Osteoblast (primary cell): ENCODE measurements around the gene ANXA3. TPM values are rescaled to one million over a fixed set of nuclear protein-coding genes. Genes with fewer than 3 reads are reported as not detected.

Experiments
- DNase-seq: peaks from one replicate; pipeline ENCODE4 v3.0.0; 2011; ENCODE audit warnings: low spot score, mixed read lengths; ENCODE audit not compliant: insufficient read length; ENCODE audit errors: missing footprints
- H2AFZ ChIP-seq: 2 replicates; pipeline ENCODE4 v1.6.0; 2011; ENCODE audit warnings: mild to moderate bottlenecking, low read length
- H3K27ac ChIP-seq: 2 replicates; pipeline ENCODE4 v1.5.1; 2011; ENCODE audit warnings: mild to moderate bottlenecking, low read depth, low read length, moderate library complexity
- H3K27me3 ChIP-seq: 2 replicates; pipeline ENCODE4 v1.6.0; 2012; ENCODE audit warnings: mild to moderate bottlenecking, control low read depth, inconsistent platforms, low read length, moderate library complexity; ENCODE audit not compliant: insufficient read depth
- H3K36me3 ChIP-seq: 2 replicates; pipeline ENCODE4 v1.5.1; 2011; ENCODE audit warnings: mild to moderate bottlenecking, low read length, control low read depth, moderate library complexity; ENCODE audit not compliant: insufficient read depth
- H3K4me1 ChIP-seq: 2 replicates; pipeline ENCODE4 v1.5.1; 2011; ENCODE audit warnings: mild to moderate bottlenecking, low read length, control low read depth, moderate library complexity; ENCODE audit not compliant: insufficient read depth
- H3K4me2 ChIP-seq: 2 replicates; pipeline ENCODE4 v1.6.0; 2011; ENCODE audit warnings: mild to moderate bottlenecking, low read length; ENCODE audit not compliant: insufficient read depth
- H3K4me3 ChIP-seq: fragments of 200-600 bp; sonication (generic); 3 replicates; pipeline ENCODE4 v1.5.1; 2012; ENCODE audit warnings: mild to moderate bottlenecking, low read length, inconsistent platforms; ENCODE audit not compliant: insufficient read depth
- H3K79me2 ChIP-seq: 2 replicates; pipeline ENCODE4 v1.6.0; 2012; ENCODE audit warnings: mild to moderate bottlenecking, low read length, control low read depth, inconsistent platforms; ENCODE audit not compliant: insufficient read depth
- H3K9me3 ChIP-seq: 2 replicates; pipeline ENCODE4 v1.5.1; 2011; ENCODE audit warnings: low read depth, low read length, control low read depth
- H4K20me1 ChIP-seq: 2 replicates; pipeline ENCODE4 v1.6.0; 2012; ENCODE audit warnings: mild to moderate bottlenecking, low read length, control low read depth; ENCODE audit not compliant: insufficient read depth
- total RNA-seq: library from RNA; depleted of rRNA; stranded (reverse); fragments of >200 nt; gene quantifications from 2 replicates; pipeline ENCODE4 v1.2.3, GENCODE V29; 2012
- TF ChIP-seq, protein P1 (sequence below): IDR thresholded peaks from 2 replicates; pipeline ENCODE4 v1.5.1; 2011; ENCODE audit warnings: mild to moderate bottlenecking, low read depth, low read length, moderate library complexity; ENCODE audit errors: extremely low read depth

Gene ANXA3
- total RNA-seq, 1 donor = 2.9 TPM

- Histone ChIP-seq H3K4me3 (no peak overlapping the region), H2AFZ (no peak overlapping the region), H3K27ac (no peak overlapping the region), H3K36me3 (no peaks in the 10 kb centered on the region), H3K79me2 (no peaks in the 10 kb centered on the region), H3K27me3 (no peaks in the 10 kb centered on the region), H3K4me2 (no peak overlapping the region), H4K20me1 (no peaks in the 10 kb centered on the region), H3K9me3 (no peaks in the 10 kb centered on the region), H3K4me1 (peaks cover 3% of the 10 kb centered on the region)
- no peak for DNase-seq
- TF ChIP-seq, protein P1, sequence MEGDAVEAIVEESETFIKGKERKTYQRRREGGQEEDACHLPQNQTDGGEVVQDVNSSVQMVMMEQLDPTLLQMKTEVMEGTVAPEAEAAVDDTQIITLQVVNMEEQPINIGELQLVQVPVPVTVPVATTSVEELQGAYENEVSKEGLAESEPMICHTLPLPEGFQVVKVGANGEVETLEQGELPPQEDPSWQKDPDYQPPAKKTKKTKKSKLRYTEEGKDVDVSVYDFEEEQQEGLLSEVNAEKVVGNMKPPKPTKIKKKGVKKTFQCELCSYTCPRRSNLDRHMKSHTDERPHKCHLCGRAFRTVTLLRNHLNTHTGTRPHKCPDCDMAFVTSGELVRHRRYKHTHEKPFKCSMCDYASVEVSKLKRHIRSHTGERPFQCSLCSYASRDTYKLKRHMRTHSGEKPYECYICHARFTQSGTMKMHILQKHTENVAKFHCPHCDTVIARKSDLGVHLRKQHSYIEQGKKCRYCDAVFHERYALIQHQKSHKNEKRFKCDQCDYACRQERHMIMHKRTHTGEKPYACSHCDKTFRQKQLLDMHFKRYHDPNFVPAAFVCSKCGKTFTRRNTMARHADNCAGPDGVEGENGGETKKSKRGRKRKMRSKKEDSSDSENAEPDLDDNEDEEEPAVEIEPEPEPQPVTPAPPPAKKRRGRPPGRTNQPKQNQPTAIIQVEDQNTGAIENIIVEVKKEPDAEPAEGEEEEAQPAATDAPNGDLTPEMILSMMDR = peak; percentile 67
Observed at GRCh38 chr4:78612398-78613178, 61.0 kb downstream of the ANXA3 start.

DNA sequence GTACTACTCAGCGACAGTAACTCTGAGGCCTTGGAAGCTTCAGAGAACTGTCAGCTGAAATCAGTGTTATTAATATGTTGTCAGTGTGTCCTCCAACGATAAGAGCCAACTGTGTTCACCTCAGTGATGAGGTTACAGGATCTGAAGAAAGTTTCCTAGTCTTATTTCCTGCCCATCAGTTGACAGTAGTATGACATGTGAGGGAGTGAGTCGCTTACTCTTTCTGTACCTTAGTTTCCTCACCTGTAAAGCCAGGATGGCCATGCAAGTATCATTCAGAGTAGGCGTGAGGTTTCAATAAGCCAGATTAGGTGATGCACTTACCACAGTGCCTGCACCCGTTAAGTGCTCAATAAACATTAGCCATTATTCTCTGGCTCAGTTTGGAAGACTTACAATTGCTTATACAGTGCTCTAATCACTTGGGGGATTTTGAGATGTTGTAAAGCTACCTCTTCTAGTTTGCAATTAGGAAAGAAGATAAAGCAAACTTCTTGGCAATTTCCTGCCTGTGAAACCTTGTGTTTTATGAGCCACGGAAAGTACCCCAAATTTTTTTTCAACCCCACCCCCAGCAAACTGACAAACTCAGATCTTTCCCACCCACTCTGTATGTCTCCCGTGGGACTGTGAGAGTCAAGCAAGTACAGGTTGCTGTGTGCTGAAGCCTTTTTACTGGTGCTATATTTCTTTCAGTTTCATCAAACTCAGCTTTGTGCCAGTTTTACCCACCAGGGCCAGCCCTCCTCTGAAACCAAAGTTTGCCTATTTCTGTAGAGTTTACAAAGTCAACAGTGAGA lies 62.2 kb downstream of the ANXA3 start:
- H3K4me1 ChIP-seq = peaks cover 3% of the 10 kb centered on the region
- TF ChIP-seq, protein P1 = no peak
- no peaks in the 10 kb centered on the region for H3K27me3 ChIP-seq
- H3K4me3 ChIP-seq = no peak overlapping the region
- no peaks in the 10 kb centered on the region for H4K20me1 ChIP-seq
- H3K36me3 ChIP-seq = no peaks in the 10 kb centered on the region
- DNase-seq = no peak
- H3K9me3 ChIP-seq = no peaks in the 10 kb centered on the region
- H3K79me2 ChIP-seq = no peaks in the 10 kb centered on the region
- no peak overlapping the region for H3K4me2 ChIP-seq
- H3K27ac ChIP-seq = no peak overlapping the region
- peak overlapping the region; percentile 47 for H2AFZ ChIP-seq

DNA sequence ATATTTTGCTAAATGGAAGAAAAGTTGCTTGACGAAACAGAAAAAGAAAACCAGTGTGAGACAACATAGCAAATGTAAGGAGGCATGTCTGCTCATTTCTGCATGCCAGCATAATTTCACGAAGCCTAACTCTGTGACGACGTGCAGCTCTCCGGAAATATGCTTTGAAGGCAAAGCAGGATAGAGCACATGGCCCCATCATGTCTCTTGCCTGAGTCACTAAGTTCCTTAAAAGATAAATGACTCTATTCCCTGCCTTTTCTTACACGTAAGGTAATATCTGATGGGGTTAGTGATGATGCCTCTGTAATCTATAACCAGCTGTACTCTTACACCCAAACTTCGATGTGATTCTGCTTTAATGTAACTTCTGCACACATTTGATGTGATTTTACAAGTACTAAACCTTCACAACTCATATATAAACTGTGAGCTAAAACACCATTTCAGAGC lies 64.5 kb downstream of the ANXA3 start:
- Histone ChIP-seq H2AFZ (peak overlapping the region; percentile 56), H3K27ac (no peak overlapping the region), H3K9me3 (no peaks in the 10 kb centered on the region), H4K20me1 (no peaks in the 10 kb centered on the region), H3K36me3 (no peaks in the 10 kb centered on the region), H3K27me3 (no peaks in the 10 kb centered on the region), H3K79me2 (no peaks in the 10 kb centered on the region), H3K4me2 (no peak overlapping the region), H3K4me1 (peaks cover 3% of the 10 kb centered on the region), H3K4me3 (no peak overlapping the region)
- TF ChIP-seq, protein P1 = no peak
- no peak for DNase-seq

DNA sequence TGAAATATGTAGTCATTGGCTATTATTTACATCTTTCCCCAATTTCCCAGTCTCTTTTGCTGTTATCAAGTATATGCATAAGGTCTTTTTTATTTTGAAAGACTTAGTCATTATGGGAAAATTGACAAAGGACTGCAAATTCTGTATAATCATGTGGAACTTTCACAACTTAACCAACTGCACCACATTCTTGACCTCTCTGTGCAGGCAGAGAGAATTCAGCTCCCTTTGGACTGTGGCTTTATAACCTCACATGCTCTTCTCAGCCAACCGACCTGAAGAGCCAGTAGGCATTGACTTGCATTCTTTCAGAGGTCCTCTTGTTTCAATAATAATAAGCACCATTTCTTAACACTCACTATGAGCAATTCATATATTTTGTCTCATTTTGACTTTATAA lies 66.9 kb downstream of the ANXA3 start:
- no peak for DNase-seq
- Histone ChIP-seq H3K27ac (no peak overlapping the region), H3K4me1 (peaks cover 13% of the 10 kb centered on the region), H3K9me3 (no peaks in the 10 kb centered on the region), H3K4me3 (no peak overlapping the region), H3K36me3 (no peaks in the 10 kb centered on the region), H3K79me2 (no peaks in the 10 kb centered on the region), H2AFZ (no peak overlapping the region), H3K27me3 (no peaks in the 10 kb centered on the region), H3K4me2 (no peak overlapping the region), H4K20me1 (no peaks in the 10 kb centered on the region)
- TF ChIP-seq, protein P1 = no peak
